K562 (cell line): ENCODE data around the gene GFRA1.

Experiments used
- CTCF ChIP-seq, 3 experiments: IDR thresholded peaks in 2 of 3; conservative IDR thresholded peaks in 1 of 3; 2 replicates each; pipeline ENCODE4 v1.5.1; 2011 to 2012; ENCODE audit warnings: low read length in 3 of 3, mild to moderate bottlenecking in 3 of 3, control low read depth in 2 of 3, improper control_type of control experiment in 1 of 3, inconsistent platforms in 1 of 3, low read depth in 1 of 3, mixed read lengths in 1 of 3, moderate library complexity in 1 of 3; ENCODE audit not compliant: insufficient read depth in 2 of 3
- EZH2 ChIP-seq: IDR thresholded peaks from 2 replicates; pipeline ENCODE4 v1.6.1; 2012; ENCODE audit warnings: low read depth, mild to moderate bottlenecking, inconsistent platforms, low read length, borderline replicate concordance
- JUN ChIP-seq, 2 experiments: sonication (generic) in 1 of 2; formaldehyde crosslinking in 1 of 2; IDR thresholded peaks; 2 replicates each; pipeline versions ENCODE4 v1.6.1 to v1.8.0; 2012 to 2022; ENCODE audit warnings: borderline replicate concordance in 2 of 2, mild to moderate bottlenecking in 2 of 2, improper control_type of control experiment in 1 of 2, low read depth in 1 of 2, low read length in 1 of 2, missing genetic modification reagents in 1 of 2
- POLR2AphosphoS5 ChIP-seq: IDR thresholded peaks from 2 replicates; pipeline ENCODE4 v1.6.1; 2011; ENCODE audit warnings: mild to moderate bottlenecking, low read depth, low read length, moderate library complexity; ENCODE audit not compliant: control insufficient read depth, insufficient read depth
- TF ChIP-seq, protein P1 (sequence below): fragments of 450-650 bp; IDR thresholded peaks from 2 replicates; pipeline ENCODE4 v1.6.1; 2016

GRCh38 chr10:116126954-116127695 lies 145.9 kb downstream of the GFRA1 start:
- TF ChIP-seq, protein P1, sequence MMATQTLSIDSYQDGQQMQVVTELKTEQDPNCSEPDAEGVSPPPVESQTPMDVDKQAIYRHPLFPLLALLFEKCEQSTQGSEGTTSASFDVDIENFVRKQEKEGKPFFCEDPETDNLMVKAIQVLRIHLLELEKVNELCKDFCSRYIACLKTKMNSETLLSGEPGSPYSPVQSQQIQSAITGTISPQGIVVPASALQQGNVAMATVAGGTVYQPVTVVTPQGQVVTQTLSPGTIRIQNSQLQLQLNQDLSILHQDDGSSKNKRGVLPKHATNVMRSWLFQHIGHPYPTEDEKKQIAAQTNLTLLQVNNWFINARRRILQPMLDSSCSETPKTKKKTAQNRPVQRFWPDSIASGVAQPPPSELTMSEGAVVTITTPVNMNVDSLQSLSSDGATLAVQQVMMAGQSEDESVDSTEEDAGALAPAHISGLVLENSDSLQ = no peak
- no peak for TF ChIP-seq CTCF (IDR thresholded peaks at IDR 0.05 in 2 of 3, conservative IDR thresholded peaks at IDR 0.05 in 1 of 3; ENCODE audit: insufficient read depth in 2 of 3, low read depth in 1 of 3, low read length in 3 of 3)
- no peak for TF ChIP-seq POLR2AphosphoS5
- TF ChIP-seq EZH2 = no peak
- no peak for TF ChIP-seq JUN (IDR thresholded peaks at IDR 0.05; ENCODE audit: borderline replicate concordance, low read depth, low read length)
- TF ChIP-seq JUN (CRISPR knock-in tag; IDR thresholded peaks at IDR 0.05; ENCODE audit: borderline replicate concordance) = no peak
